GM23248 (cell line): Measurements from ENCODE around the gene CES4A.
"Not testable (repeated sequence)": the region's sequence is repeated elsewhere in the genome, so short reads cannot be mapped to it uniquely, and the experiment has no call there.

ENCODE experiments used
- EZH2 ChIP-seq: fragments of 200-600 bp; sonication (generic); IDR thresholded peaks from 2 replicates; pipeline ENCODE4 v1.6.1; 2018; ENCODE audit warnings: antibody characterized with exemption, mild to moderate bottlenecking; ENCODE audit not compliant: insufficient read depth, poor library complexity, severe bottlenecking
- EZH2phosphoT487 ChIP-seq: fragments of 200-600 bp; sonication (generic); IDR thresholded peaks from 2 replicates; pipeline ENCODE4 v1.6.1; 2018; ENCODE audit warnings: antibody characterized with exemption, moderate library complexity, mild to moderate bottlenecking, low read depth; ENCODE audit not compliant: insufficient read depth

DNA sequence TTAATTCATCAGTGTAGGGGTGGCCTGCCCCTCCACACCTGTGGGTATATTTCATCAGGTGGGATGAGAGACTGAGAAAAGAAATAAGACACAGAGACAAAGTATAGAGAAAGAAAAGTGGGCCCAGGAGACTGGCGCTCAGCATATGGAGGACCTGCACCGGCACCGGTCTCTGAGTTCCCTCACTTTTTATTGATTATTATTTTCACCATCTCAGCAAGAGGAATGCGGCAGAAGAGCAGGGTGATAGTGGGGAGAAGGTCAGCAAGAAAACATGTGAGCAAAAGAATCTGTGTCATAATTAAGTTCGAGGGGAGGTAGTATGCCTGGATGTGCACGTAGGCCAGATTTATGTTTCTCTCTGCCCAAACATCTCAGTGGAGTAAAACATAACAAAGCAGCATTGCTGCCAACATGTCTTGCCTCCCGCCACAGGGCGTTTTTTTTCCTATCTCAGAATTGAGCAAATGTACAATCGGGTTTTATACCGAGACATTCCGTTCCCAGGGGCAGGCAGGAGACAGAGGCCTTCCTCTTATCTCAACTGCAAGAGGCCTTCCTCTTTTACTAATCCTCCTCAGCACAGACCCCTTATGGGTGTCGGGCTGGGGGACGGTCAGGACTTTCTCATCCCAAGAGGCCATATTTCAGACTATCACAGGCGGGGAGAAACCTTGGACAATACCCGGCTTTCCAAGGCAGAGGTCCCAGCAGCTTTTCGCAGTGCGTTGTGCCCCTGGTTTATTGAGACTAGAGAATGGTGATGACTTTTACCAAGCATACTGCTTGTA lies 32.8 kb upstream of the CES4A start:
- not testable (repeated sequence) for TF ChIP-seq EZH2, EZH2phosphoT487
